Measurements from ENCODE around the gene SYNE2. TPM values are rescaled to one million over a fixed set of nuclear protein-coding genes. Genes with fewer than 3 reads are reported as not detected.

SYNE2 gene
- total and polyA plus RNA-seq, 10 of the 15 experiments (the other 5 are each of a cell fraction or from before 2014, with no cell fraction given) = 2.1 to 52.7 (median 38.1) TPM

DNA sequence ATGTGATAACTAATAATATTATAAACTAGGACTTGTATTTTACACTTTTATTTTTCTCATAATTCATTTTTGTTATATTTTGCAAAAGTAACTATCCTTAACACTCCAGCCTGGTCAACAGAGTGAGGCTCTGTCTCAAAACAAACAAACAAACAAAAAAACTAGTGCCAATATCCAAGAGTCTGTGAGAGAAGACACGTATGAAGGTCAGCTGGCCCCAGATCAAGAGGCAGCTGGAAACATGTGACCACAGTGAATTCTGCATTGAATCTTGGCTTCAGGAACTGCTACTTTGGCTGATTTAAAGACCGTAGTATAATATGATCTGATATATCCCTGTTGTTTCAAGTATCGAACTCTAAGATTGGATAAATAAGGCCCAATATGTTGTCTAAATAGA is 394.4 kb downstream of the SYNE2 start (continued):
- no peak for TF ChIP-seq MYB (IDR thresholded peaks at IDR 0.05; ENCODE audit: borderline replicate concordance, low read depth, low read length)
- TF ChIP-seq SP1 (IDR thresholded peaks at IDR 0.05; ENCODE audit: low read depth, low read length) = no peak
- TF ChIP-seq, protein P1, sequence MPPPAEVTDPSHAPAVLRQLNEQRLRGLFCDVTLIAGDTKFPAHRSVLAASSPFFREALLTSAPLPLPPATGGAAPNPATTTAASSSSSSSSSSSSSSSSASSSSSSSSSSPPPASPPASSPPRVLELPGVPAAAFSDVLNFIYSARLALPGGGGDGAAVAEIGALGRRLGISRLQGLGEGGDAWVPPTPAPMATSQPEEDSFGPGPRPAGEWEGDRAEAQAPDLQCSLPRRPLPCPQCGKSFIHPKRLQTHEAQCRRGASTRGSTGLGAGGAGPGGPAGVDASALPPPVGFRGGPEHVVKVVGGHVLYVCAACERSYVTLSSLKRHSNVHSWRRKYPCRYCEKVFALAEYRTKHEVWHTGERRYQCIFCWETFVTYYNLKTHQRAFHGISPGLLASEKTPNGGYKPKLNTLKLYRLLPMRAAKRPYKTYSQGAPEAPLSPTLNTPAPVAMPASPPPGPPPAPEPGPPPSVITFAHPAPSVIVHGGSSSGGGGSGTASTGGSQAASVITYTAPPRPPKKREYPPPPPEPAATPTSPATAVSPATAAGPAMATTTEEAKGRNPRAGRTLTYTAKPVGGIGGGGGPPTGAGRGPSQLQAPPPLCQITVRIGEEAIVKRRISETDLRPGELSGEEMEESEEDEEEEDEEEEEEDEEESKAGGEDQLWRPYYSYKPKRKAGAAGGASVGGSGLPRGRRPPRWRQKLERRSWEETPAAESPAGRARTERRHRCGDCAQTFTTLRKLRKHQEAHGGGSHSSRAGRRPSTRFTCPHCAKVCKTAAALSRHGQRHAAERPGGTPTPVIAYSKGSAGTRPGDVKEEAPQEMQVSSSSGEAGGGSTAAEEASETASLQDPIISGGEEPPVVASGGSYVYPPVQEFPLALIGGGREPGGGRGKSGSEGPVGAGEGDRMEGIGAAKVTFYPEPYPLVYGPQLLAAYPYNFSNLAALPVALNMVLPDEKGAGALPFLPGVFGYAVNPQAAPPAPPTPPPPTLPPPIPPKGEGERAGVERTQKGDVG (CRISPR knock-in tag; IDR thresholded peaks at IDR 0.05) = no peak
- no peak for TF ChIP-seq POLR2A (IDR thresholded peaks at IDR 0.05; ENCODE audit: low read depth, low read length)

DNA sequence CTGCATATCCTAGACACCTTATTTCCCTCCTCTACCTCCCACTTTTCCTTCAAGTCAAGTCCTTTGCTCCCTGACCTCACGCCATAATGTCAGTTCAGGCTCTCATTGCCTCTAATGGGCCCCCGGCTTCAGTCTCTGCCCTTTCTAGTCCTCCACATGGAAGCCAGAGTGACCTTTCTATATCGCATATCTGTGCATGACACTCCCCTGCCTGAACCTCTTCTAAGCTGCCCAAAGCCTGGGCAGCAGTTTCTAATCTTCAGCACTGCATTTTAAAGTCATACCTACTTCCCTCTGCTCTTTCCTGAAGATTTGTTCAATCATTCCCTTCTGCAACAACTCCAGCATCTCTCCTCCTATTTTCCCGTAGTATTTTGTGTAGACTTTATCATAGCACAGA is 395.9 kb downstream of the SYNE2 start:
- Histone ChIP-seq H3K27ac (ENCODE audit: control insufficient read depth, insufficient read depth) (no peak overlapping the region), H3K79me2 (ENCODE audit: control insufficient read depth, insufficient read depth, low read length) (no peaks in the 10 kb centered on the region), H2AFZ (ENCODE audit: control insufficient read depth, low read depth, low read length) (no peak overlapping the region), H4K20me1 (ENCODE audit: control insufficient read depth, insufficient read depth) (no peaks in the 10 kb centered on the region), H3K9me3 (replicated peaks; ENCODE audit: control insufficient read depth, insufficient read depth, low read length) (no peaks in the 10 kb centered on the region; the same call in 2 of the 3 replicates), H3K4me3 (no peak overlapping the region), H3K4me1 (ENCODE audit: control insufficient read depth, insufficient read depth, low read length) (no peaks in the 10 kb centered on the region), H3K27me3 (replicated peaks in 1 of 2; ENCODE audit: control insufficient read depth in 2 of 2, insufficient read depth in 2 of 2, low read length in 1 of 2) (no peaks in the 10 kb centered on the region), H3K4me2 (ENCODE audit: control insufficient read depth, insufficient read depth) (no peak overlapping the region), H3K36me3 (ENCODE audit: control insufficient read depth in 2 of 2, insufficient read depth in 2 of 2, low read length in 1 of 2) (no peaks in the 10 kb centered on the region), H3K9ac (ENCODE audit: control insufficient read depth, insufficient read depth, low read length) (no peak overlapping the region)
- ATAC-seq (no peak), DNase-seq (ENCODE audit: low read depth, low spot score) (no peak), FAIRE-seq (no peak)
- ChIA-PET POLR2A (no interaction called here), CTCF (interaction anchor here (0.7 to 1.5 kb wide), 2 partner anchors 14 to 45 kb away, joined by 3 read pairs; partner anchors contain the start of gene ESR2), SMC1A (ENCODE audit: uncharacterized antibody, unreplicated experiment) (no interaction called here), RAD21 (ENCODE audit: unreplicated experiment) (interaction anchor here (1.2 kb wide), 1 partner anchor 59 kb away, joined by 3 read pairs; no protein-coding TSS in a partner anchor)
- BruUV-seq (replicated peaks) = no TSS peak
- intact Hi-C loops (cut with micrococcal nuclease; ENCODE audit: unreplicated experiment) (no loop called here), in situ Hi-C loops (cut with MboI) (no loop called here)
- WGBS (ENCODE audit: insufficient coverage, insufficient replicate concordance, low lambda C conversion rate, missing lambda C conversion rate) = 68% methylated on average over 4 of the region's 4 CpGs
- TF ChIP-seq DPF2 (IDR thresholded peaks at IDR 0.05) (no peak), GABPA (IDR thresholded peaks at IDR 0.05; ENCODE audit: low read depth) (no peak), SPI1 (IDR thresholded peaks at IDR 0.05; ENCODE audit: borderline replicate concordance, insufficient read depth, low read depth, low read length) (no peak), TCF12 (IDR thresholded peaks at IDR 0.05; ENCODE audit: low read depth, low read length) (no peak), LARP7 (IDR thresholded peaks at IDR 0.05) (no peak)
- TF ChIP-seq, protein P2, sequence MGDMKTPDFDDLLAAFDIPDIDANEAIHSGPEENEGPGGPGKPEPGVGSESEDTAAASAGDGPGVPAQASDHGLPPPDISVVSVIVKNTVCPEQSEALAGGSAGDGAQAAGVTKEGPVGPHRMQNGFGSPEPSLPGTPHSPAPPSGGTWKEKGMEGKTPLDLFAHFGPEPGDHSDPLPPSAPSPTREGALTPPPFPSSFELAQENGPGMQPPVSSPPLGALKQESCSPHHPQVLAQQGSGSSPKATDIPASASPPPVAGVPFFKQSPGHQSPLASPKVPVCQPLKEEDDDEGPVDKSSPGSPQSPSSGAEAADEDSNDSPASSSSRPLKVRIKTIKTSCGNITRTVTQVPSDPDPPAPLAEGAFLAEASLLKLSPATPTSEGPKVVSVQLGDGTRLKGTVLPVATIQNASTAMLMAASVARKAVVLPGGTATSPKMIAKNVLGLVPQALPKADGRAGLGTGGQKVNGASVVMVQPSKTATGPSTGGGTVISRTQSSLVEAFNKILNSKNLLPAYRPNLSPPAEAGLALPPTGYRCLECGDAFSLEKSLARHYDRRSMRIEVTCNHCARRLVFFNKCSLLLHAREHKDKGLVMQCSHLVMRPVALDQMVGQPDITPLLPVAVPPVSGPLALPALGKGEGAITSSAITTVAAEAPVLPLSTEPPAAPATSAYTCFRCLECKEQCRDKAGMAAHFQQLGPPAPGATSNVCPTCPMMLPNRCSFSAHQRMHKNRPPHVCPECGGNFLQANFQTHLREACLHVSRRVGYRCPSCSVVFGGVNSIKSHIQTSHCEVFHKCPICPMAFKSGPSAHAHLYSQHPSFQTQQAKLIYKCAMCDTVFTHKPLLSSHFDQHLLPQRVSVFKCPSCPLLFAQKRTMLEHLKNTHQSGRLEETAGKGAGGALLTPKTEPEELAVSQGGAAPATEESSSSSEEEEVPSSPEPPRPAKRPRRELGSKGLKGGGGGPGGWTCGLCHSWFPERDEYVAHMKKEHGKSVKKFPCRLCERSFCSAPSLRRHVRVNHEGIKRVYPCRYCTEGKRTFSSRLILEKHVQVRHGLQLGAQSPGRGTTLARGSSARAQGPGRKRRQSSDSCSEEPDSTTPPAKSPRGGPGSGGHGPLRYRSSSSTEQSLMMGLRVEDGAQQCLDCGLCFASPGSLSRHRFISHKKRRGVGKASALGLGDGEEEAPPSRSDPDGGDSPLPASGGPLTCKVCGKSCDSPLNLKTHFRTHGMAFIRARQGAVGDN (IDR thresholded peaks at IDR 0.05) = no peak
- TF ChIP-seq, protein P3, sequence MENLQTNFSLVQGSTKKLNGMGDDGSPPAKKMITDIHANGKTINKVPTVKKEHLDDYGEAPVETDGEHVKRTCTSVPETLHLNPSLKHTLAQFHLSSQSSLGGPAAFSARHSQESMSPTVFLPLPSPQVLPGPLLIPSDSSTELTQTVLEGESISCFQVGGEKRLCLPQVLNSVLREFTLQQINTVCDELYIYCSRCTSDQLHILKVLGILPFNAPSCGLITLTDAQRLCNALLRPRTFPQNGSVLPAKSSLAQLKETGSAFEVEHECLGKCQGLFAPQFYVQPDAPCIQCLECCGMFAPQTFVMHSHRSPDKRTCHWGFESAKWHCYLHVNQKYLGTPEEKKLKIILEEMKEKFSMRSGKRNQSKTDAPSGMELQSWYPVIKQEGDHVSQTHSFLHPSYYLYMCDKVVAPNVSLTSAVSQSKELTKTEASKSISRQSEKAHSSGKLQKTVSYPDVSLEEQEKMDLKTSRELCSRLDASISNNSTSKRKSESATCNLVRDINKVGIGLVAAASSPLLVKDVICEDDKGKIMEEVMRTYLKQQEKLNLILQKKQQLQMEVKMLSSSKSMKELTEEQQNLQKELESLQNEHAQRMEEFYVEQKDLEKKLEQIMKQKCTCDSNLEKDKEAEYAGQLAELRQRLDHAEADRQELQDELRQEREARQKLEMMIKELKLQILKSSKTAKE (IDR thresholded peaks at IDR 0.05; ENCODE audit: low read depth, poor library complexity, severe bottlenecking) = no peak
